Measurements from ENCODE around the gene OPTC. TPM values are rescaled to one million over a fixed set of nuclear protein-coding genes. Genes with fewer than 3 reads are reported as not detected.

OPTC gene
- total and polyA plus RNA-seq, 2 of the 8 experiments (the other 6 are each of a cell fraction or from before 2014, with no cell fraction given) = 1.1 to 4.0 TPM

DNA sequence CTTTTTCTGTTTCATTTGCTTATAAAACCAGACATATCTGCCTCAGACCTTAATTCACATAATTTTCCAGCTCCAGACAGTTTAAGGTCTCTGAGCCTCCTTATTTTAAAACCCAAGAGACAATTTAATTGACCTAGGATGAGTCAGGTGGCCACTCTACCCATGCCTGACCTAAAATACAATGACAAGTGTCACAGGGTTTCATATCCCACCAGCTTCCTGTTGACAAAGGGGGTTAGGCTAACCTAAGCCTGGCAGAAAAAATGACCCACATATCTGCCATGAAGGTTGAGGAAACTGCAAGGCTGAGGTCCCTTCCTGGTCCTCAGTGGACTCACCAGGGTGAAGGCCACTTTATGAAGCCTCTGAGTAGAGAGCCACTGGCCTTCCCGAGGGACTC is 52.3 kb downstream of the OPTC start (continued):
- no peak for TF ChIP-seq EGR1 (IDR thresholded peaks at IDR 0.05; ENCODE audit: borderline replicate concordance, low read depth, low read length)
- TF ChIP-seq EZH2 (IDR thresholded peaks at IDR 0.05; ENCODE audit: low read depth, low read length, severe bottlenecking) = no peak
